ENCODE data around the gene TMEM132A. TPM values are rescaled to one million over a fixed set of nuclear protein-coding genes. Genes with fewer than 3 reads are reported as not detected.

The TMEM132A gene
- total and polyA plus RNA-seq, 9 of the 15 experiments (the other 6 are each of a cell fraction or from before 2014, with no cell fraction given), result 0.04 to 1.1 (median 0.18) TPM; not detected in 4

- TF ChIP-seq SMC3 (conservative IDR thresholded peaks at IDR 0.05; ENCODE audit: insufficient read depth, low read depth, low read length) (no peak), E2F6 (IDR thresholded peaks at IDR 0.05; ENCODE audit: borderline replicate concordance in 1 of 2, extremely low read depth in 1 of 2, insufficient read depth in 1 of 2, insufficient read length in 1 of 2, low read depth in 1 of 2, low read length in 1 of 2, poor library complexity in 1 of 2, severe bottlenecking in 1 of 2) (peak; percentile 72 to 77), HLTF (IDR thresholded peaks at IDR 0.05) (no peak), TFAM (CRISPR knock-in tag; conservative IDR thresholded peaks at IDR 0.05) (no peak), ZBTB17 (CRISPR knock-in tag; IDR thresholded peaks at IDR 0.05) (no peak; the same call in 1 of the 2 replicates), SIX5 (IDR thresholded peaks at IDR 0.05; ENCODE audit: borderline replicate concordance in 1 of 2, insufficient read depth in 1 of 2, low read depth in 1 of 2, low read length in 2 of 2) (peak; percentile 42 to 52; a peak in 3 of 4 replicates), TAF9B (IDR thresholded peaks at IDR 0.05; ENCODE audit: partially characterized antibody) (peak; percentile 80), HDAC6 (IDR thresholded peaks at IDR 0.05; ENCODE audit: low read depth, low read length) (no peak), DNMT1 (IDR thresholded peaks at IDR 0.05) (no peak), ZBTB12 (CRISPR knock-in tag; IDR thresholded peaks at IDR 0.05) (no peak), JUN (IDR thresholded peaks at IDR 0.05; ENCODE audit: borderline replicate concordance, low read depth, low read length) (no peak), JUN (CRISPR knock-in tag; IDR thresholded peaks at IDR 0.05; ENCODE audit: borderline replicate concordance) (no peak), BRF1 (IDR thresholded peaks at IDR 0.05; ENCODE audit: borderline replicate concordance, extremely low read depth, insufficient read length) (no peak), ZKSCAN1 (IDR thresholded peaks at IDR 0.05; ENCODE audit: low read depth, low read length) (no peak), TCFL5 (CRISPR knock-in tag; conservative IDR thresholded peaks at IDR 0.05) (no peak), CGGBP1 (CRISPR knock-in tag; IDR thresholded peaks at IDR 0.05) (no peak), HIVEP1 (CRISPR knock-in tag; IDR thresholded peaks at IDR 0.05) (no peak), STAT5A (IDR thresholded peaks at IDR 0.05; ENCODE audit: borderline replicate concordance, low read length) (no peak)
- TF ChIP-seq, protein P1, sequence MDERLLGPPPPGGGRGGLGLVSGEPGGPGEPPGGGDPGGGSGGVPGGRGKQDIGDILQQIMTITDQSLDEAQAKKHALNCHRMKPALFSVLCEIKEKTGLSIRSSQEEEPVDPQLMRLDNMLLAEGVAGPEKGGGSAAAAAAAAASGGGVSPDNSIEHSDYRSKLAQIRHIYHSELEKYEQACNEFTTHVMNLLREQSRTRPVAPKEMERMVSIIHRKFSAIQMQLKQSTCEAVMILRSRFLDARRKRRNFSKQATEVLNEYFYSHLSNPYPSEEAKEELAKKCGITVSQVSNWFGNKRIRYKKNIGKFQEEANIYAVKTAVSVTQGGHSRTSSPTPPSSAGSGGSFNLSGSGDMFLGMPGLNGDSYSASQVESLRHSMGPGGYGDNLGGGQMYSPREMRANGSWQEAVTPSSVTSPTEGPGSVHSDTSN (CRISPR knock-in tag; IDR thresholded peaks at IDR 0.05; ENCODE audit: low read depth), result no peak
- TF ChIP-seq, protein P1 (tag; conservative IDR thresholded peaks at IDR 0.05; ENCODE audit: low read depth), result no peak
- TF ChIP-seq, protein P2, sequence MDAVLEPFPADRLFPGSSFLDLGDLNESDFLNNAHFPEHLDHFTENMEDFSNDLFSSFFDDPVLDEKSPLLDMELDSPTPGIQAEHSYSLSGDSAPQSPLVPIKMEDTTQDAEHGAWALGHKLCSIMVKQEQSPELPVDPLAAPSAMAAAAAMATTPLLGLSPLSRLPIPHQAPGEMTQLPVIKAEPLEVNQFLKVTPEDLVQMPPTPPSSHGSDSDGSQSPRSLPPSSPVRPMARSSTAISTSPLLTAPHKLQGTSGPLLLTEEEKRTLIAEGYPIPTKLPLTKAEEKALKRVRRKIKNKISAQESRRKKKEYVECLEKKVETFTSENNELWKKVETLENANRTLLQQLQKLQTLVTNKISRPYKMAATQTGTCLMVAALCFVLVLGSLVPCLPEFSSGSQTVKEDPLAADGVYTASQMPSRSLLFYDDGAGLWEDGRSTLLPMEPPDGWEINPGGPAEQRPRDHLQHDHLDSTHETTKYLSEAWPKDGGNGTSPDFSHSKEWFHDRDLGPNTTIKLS (IDR thresholded peaks at IDR 0.05; ENCODE audit: borderline replicate concordance, low read depth), result peak; percentile 72
Observed at GRCh38 chr11:60906132-60906972, 17.9 kb upstream of the TMEM132A start, which contains the start of gene PRPF19 (continued).
